Transverse colon (tissue), 4 donors: ENCODE results near the gene TGM6.

ENCODE experiments used
- CTCF ChIP-seq, 5 experiments: fragments of 200-600 bp in 3 of 5; fragments of 450-650 bp in 2 of 5; sonication (generic) in 3 of 5; IDR thresholded peaks; 1 replicate in 2 of 5; 2 replicates in 3 of 5; pipeline ENCODE4 v1.5.1; 2016 to 2017; ENCODE audit warnings: antibody characterized with exemption in 5 of 5, inconsistent platforms in 3 of 5, mild to moderate bottlenecking in 2 of 5, moderate library complexity in 1 of 5
- EP300 ChIP-seq: sonication (generic); formaldehyde crosslinking; IDR thresholded peaks from one replicate; pipeline ENCODE4 v1.6.1; 2017; ENCODE audit warnings: antibody characterized with exemption, low read depth
- POLR2A ChIP-seq: fragments of 450-650 bp; IDR thresholded peaks from one replicate; pipeline ENCODE4 v1.6.1; 2016; ENCODE audit warnings: antibody characterized with exemption, mild to moderate bottlenecking, moderate library complexity
- POLR2AphosphoS5 ChIP-seq, 3 donors: sonication (generic); formaldehyde crosslinking; IDR thresholded peaks; one replicate each; pipeline ENCODE4 v1.6.1; 2016; ENCODE audit warnings: antibody characterized with exemption in 3 of 3

GRCh38 chr20:2401527-2401926 lies 20.8 kb downstream of the TGM6 start:
- TF ChIP-seq CTCF (IDR thresholded peaks at IDR 0.05) (no peak), EP300 (no peak), POLR2A (no peak), POLR2AphosphoS5 (IDR thresholded peaks at IDR 0.05) (no peak)
